ENCODE data around the gene TAF4.

The TAF4 gene

GRCh38 chr20:61933951-61934715 lies 131.5 kb downstream of the TAF4 start:
- DNase-seq (ENCODE audit: low read depth in 3 of 3, low spot score in 1 of 3): no peak

GRCh38 chr20:61933481-61933950 lies 132.2 kb downstream of the TAF4 start:
- no peak for DNase-seq (ENCODE audit: low read depth in 3 of 3, low spot score in 1 of 3)

GRCh38 chr20:61932711-61933480 lies 132.8 kb downstream of the TAF4 start:
- no peak for DNase-seq (ENCODE audit: low read depth in 3 of 3, low spot score in 1 of 3)

- no peak for DNase-seq (ENCODE audit: low read depth in 3 of 3, low spot score in 1 of 3)
These were observed 133.5 kb downstream of the TAF4 start for GRCh38 chr20:61932199-61932592.

- no peak for DNase-seq (ENCODE audit: low read depth in 3 of 3, low spot score in 1 of 3)
These were observed 134.0 kb downstream of the TAF4 start for GRCh38 chr20:61931476-61932198.

GRCh38 chr20:61930776-61931475 lies 134.8 kb downstream of the TAF4 start:
- DNase-seq (ENCODE audit: low read depth in 3 of 3, low spot score in 1 of 3): no peak

- DNase-seq (ENCODE audit: low read depth in 3 of 3, low spot score in 1 of 3): no peak
These were observed 135.6 kb downstream of the TAF4 start for GRCh38 chr20:61929971-61930666.

- no peak for DNase-seq (ENCODE audit: low read depth in 3 of 3, low spot score in 1 of 3)
These were observed 136.1 kb downstream of the TAF4 start for GRCh38 chr20:61929561-61929960.

GRCh38 chr20:61927826-61928541 lies 137.7 kb downstream of the TAF4 start:
- DNase-seq (ENCODE audit: low read depth in 3 of 3, low spot score in 1 of 3): no peak

- no peak for DNase-seq (ENCODE audit: low read depth in 3 of 3, low spot score in 1 of 3)
These were observed 138.4 kb downstream of the TAF4 start for GRCh38 chr20:61927193-61927825.

GRCh38 chr20:61926796-61927192 lies 138.9 kb downstream of the TAF4 start:
- no peak for DNase-seq (ENCODE audit: low read depth in 3 of 3, low spot score in 1 of 3)

- DNase-seq (ENCODE audit: low read depth in 3 of 3, low spot score in 1 of 3): no peak
These were observed 139.4 kb downstream of the TAF4 start for GRCh38 chr20:61926253-61926613.

- DNase-seq (ENCODE audit: low read depth in 3 of 3, low spot score in 1 of 3): no peak
These were observed 140.0 kb downstream of the TAF4 start for GRCh38 chr20:61925555-61926252.

- DNase-seq (ENCODE audit: low read depth in 3 of 3, low spot score in 1 of 3): no peak
These were observed 140.7 kb downstream of the TAF4 start for GRCh38 chr20:61924858-61925554.

Measured in stimulated activated CD4-positive, alpha-beta T cell treated with anti-CD3 and anti-CD28 coated beads, TNF-alpha, amount 100 ng/mL, for 1 hour (primary cell).